Smooth muscle cell of bladder (primary cell): ENCODE results near the gene OR8H2. TPM values are rescaled to one million over a fixed set of nuclear protein-coding genes. Genes with fewer than 3 reads are reported as not detected.

ENCODE experiments used
- total RNA-seq: library from RNA; depleted of rRNA; stranded (reverse); fragments of >200 nt; gene quantifications from 2 replicates; pipeline ENCODE4 v1.2.3, GENCODE V29; 2014

The OR8H2 gene
- not detected in 2 replicates for total RNA-seq

GRCh38 chr11:56103210-56103737 lies at the start of gene OR8H2:
Gene OR8H2 (plus strand): TSS chr11:56103687. CDS start chr11:56105043, 1,356 bp downstream.

GRCh38 chr11:56093008-56093407 lies 10.5 kb upstream of the OR8H2 start, which contains the start of gene OR8I2:
Gene OR8I2 (plus strand): TSS chr11:56093308. CDS start chr11:56093308, 0 bp downstream.

GRCh38 chr11:56122073-56122472 lies 18.6 kb downstream of the OR8H2 start, which contains the start of gene OR8H3:
Gene OR8H3 (plus strand): TSS chr11:56122373. CDS start chr11:56122373, 0 bp downstream.

GRCh38 chr11:56140151-56140661 lies 36.7 kb downstream of the OR8H2 start, which contains the start of gene OR8J3:
Gene OR8J3 (minus strand): TSS chr11:56140201. CDS start chr11:56137718, 2,483 bp downstream.

Other genes starting within 250 kb of the OR8H2 start
- not detected in 2 replicates for gene TRIM51, start 220.4 kb upstream of the OR8H2 start, total RNA-seq
- not detected in 2 replicates for gene OR5W2, start 189.1 kb upstream of the OR8H2 start, total RNA-seq
- gene OR5I1, start 167.3 kb upstream of the OR8H2 start, total RNA-seq: not detected in 2 replicates
- gene OR10AG1, start 133.7 kb upstream of the OR8H2 start, total RNA-seq: not detected in 2 replicates
- not detected in 2 replicates for gene OR5F1, start 109.1 kb upstream of the OR8H2 start, total RNA-seq
- not detected in 2 replicates for gene OR5AS1, start 76.0 kb upstream of the OR8H2 start, total RNA-seq
- not detected in 2 replicates for gene OR8I2, start 10.4 kb upstream of the OR8H2 start, total RNA-seq
- gene OR8H3, start 18.7 kb downstream of the OR8H2 start, total RNA-seq: not detected in 2 replicates
- gene OR8J3, start 36.5 kb downstream of the OR8H2 start, total RNA-seq: not detected in 2 replicates
- not detected in 2 replicates for gene OR8K5, start 56.6 kb downstream of the OR8H2 start, total RNA-seq
- not detected in 2 replicates for gene OR5J2, start 72.9 kb downstream of the OR8H2 start, total RNA-seq
- not detected in 2 replicates for gene OR5T2, start 130.6 kb downstream of the OR8H2 start, total RNA-seq
- not detected in 2 replicates for gene OR5T3, start 148.6 kb downstream of the OR8H2 start, total RNA-seq
- not detected in 2 replicates for gene OR5T1, start 170.5 kb downstream of the OR8H2 start, total RNA-seq
- 0.14 TPM in 1 of 2 replicates, not detected in the other for gene OR8H1, start 188.6 kb downstream of the OR8H2 start, total RNA-seq
- not detected in 2 replicates for gene OR8K3, start 211.5 kb downstream of the OR8H2 start, total RNA-seq
- gene OR8K1, start 242.4 kb downstream of the OR8H2 start, total RNA-seq: not detected in 2 replicates